HEK293 (cell line): ENCODE results near the gene TBK1.

Experiments used
- BCL11A ChIP-seq: fragments of 450-650 bp; formaldehyde crosslinking; IDR thresholded peaks from 2 replicates; pipeline ENCODE4 v1.5.1; 2016; ENCODE audit warnings: low read depth, missing biosample characterization, missing genetic modification characterization
- BCL11B ChIP-seq: fragments of 450-650 bp; formaldehyde crosslinking; IDR thresholded peaks from 2 replicates; pipeline ENCODE4 v1.5.1; 2016; ENCODE audit warnings: low read depth, missing biosample characterization, missing genetic modification characterization
- GLI4 ChIP-seq: fragments of 450-650 bp; formaldehyde crosslinking; IDR thresholded peaks from 2 replicates; pipeline ENCODE4 v1.5.1; 2016; ENCODE audit warnings: missing biosample characterization, missing genetic modification characterization
- GLIS1 ChIP-seq: fragments of 450-650 bp; formaldehyde crosslinking; IDR thresholded peaks from 2 replicates; pipeline ENCODE4 v1.5.1; 2016; ENCODE audit warnings: missing biosample characterization, missing genetic modification characterization
- REPIN1 ChIP-seq: fragments of 450-650 bp; formaldehyde crosslinking; IDR thresholded peaks from 2 replicates; pipeline ENCODE4 v1.5.1; 2017; ENCODE audit warnings: missing biosample characterization, missing genetic modification characterization, low read depth
- WT1 ChIP-seq: fragments of 450-650 bp; formaldehyde crosslinking; IDR thresholded peaks from 2 replicates; pipeline ENCODE4 v1.5.1; 2016; ENCODE audit warnings: missing biosample characterization, missing genetic modification characterization
- ZBTB11 ChIP-seq: fragments of 450-650 bp; formaldehyde crosslinking; conservative IDR thresholded peaks from 2 replicates; pipeline ENCODE4 v1.5.1; 2016; ENCODE audit warnings: low read depth, missing biosample characterization, missing genetic modification characterization
- ZBTB6 ChIP-seq: fragments of 450-650 bp; formaldehyde crosslinking; IDR thresholded peaks from 2 replicates; pipeline ENCODE4 v1.5.1; 2017; ENCODE audit warnings: missing biosample characterization, missing genetic modification characterization
- ZBTB7A ChIP-seq: fragments of 450-650 bp; formaldehyde crosslinking; IDR thresholded peaks from 2 replicates; pipeline ENCODE4 v1.5.1; 2016; ENCODE audit warnings: low read depth, missing biosample characterization, missing genetic modification characterization
- ZEB2 ChIP-seq: fragments of 450-650 bp; formaldehyde crosslinking; IDR thresholded peaks from 2 replicates; pipeline ENCODE4 v1.5.1; 2016; ENCODE audit warnings: missing biosample characterization, missing genetic modification characterization
- ZFP69B ChIP-seq: fragments of 450-650 bp; formaldehyde crosslinking; IDR thresholded peaks from 2 replicates; pipeline ENCODE4 v1.5.1; 2016; ENCODE audit warnings: missing biosample characterization, missing genetic modification characterization
- ZNF138 ChIP-seq: fragments of 450-650 bp; formaldehyde crosslinking; IDR thresholded peaks from 2 replicates; pipeline ENCODE4 v1.5.1; 2016; ENCODE audit warnings: missing biosample characterization, missing genetic modification characterization, borderline replicate concordance
- ZNF169 ChIP-seq: fragments of 450-650 bp; formaldehyde crosslinking; IDR thresholded peaks from 2 replicates; pipeline ENCODE4 v1.5.1; 2016; ENCODE audit warnings: missing biosample characterization, missing genetic modification characterization
- ZNF202 ChIP-seq: fragments of 450-650 bp; formaldehyde crosslinking; IDR thresholded peaks from 2 replicates; pipeline ENCODE4 v1.5.1; 2016; ENCODE audit warnings: missing biosample characterization, missing genetic modification characterization, borderline replicate concordance
- ZNF23 ChIP-seq: fragments of 450-650 bp; formaldehyde crosslinking; IDR thresholded peaks from 2 replicates; pipeline ENCODE4 v1.5.1; 2016; ENCODE audit warnings: missing biosample characterization, missing genetic modification characterization, borderline replicate concordance
- ZNF24 ChIP-seq: fragments of 450-650 bp; formaldehyde crosslinking; IDR thresholded peaks from 2 replicates; pipeline ENCODE4 v1.5.1; 2016; ENCODE audit warnings: missing biosample characterization, missing genetic modification characterization
- ZNF26 ChIP-seq: fragments of 450-650 bp; formaldehyde crosslinking; IDR thresholded peaks from 2 replicates; pipeline ENCODE4 v1.5.1; 2016; ENCODE audit warnings: missing biosample characterization, missing genetic modification characterization
- ZNF302 ChIP-seq: fragments of 450-650 bp; formaldehyde crosslinking; IDR thresholded peaks from 2 replicates; pipeline ENCODE4 v1.5.1; 2016; ENCODE audit warnings: missing biosample characterization, missing genetic modification characterization, low read depth
- ZNF354C ChIP-seq: fragments of 450-650 bp; formaldehyde crosslinking; IDR thresholded peaks from 2 replicates; pipeline ENCODE4 v1.5.1; 2016; ENCODE audit warnings: missing biosample characterization, missing genetic modification characterization, low read depth, borderline replicate concordance
- ZNF398 ChIP-seq: fragments of 450-650 bp; formaldehyde crosslinking; IDR thresholded peaks from 2 replicates; pipeline ENCODE4 v1.5.1; 2017; ENCODE audit warnings: missing biosample characterization, missing genetic modification characterization
- ZNF449 ChIP-seq: fragments of 450-650 bp; formaldehyde crosslinking; IDR thresholded peaks from 2 replicates; pipeline ENCODE4 v1.5.1; 2017; ENCODE audit warnings: missing biosample characterization, mild to moderate bottlenecking, missing genetic modification characterization, moderate library complexity
- ZNF521 ChIP-seq: fragments of 450-650 bp; formaldehyde crosslinking; IDR thresholded peaks from 2 replicates; pipeline ENCODE4 v1.5.1; 2017; ENCODE audit warnings: missing biosample characterization, mild to moderate bottlenecking, missing genetic modification characterization
- ZNF558 ChIP-seq: fragments of 450-650 bp; formaldehyde crosslinking; IDR thresholded peaks from 2 replicates; pipeline ENCODE4 v1.5.1; 2016; ENCODE audit warnings: missing biosample characterization, missing genetic modification characterization
- ZNF610 ChIP-seq: fragments of 450-650 bp; formaldehyde crosslinking; IDR thresholded peaks from 2 replicates; pipeline ENCODE4 v1.5.1; 2016; ENCODE audit warnings: missing biosample characterization, missing genetic modification characterization, borderline replicate concordance
- ZNF621 ChIP-seq: fragments of 450-650 bp; formaldehyde crosslinking; IDR thresholded peaks from 2 replicates; pipeline ENCODE4 v1.5.1; 2017; ENCODE audit warnings: missing biosample characterization, missing genetic modification characterization
- ZNF664 ChIP-seq: fragments of 450-650 bp; formaldehyde crosslinking; IDR thresholded peaks from 2 replicates; pipeline ENCODE4 v1.5.1; 2016; ENCODE audit warnings: missing biosample characterization, missing genetic modification characterization
- ZNF692 ChIP-seq: fragments of 450-650 bp; formaldehyde crosslinking; IDR thresholded peaks from 2 replicates; pipeline ENCODE4 v1.5.1; 2016; ENCODE audit warnings: missing biosample characterization, missing genetic modification characterization

Gene TBK1

GRCh38 chr12:64451687-64452558 lies at the start of gene TBK1 (continued):
- TF ChIP-seq ZNF398 (tag by site-specific recombination) (peak; percentile 64), ZBTB6 (tag by site-specific recombination) (no peak), ZNF621 (tag by site-specific recombination) (no peak), ZNF302 (tag by site-specific recombination) (no peak), BCL11A (tag by site-specific recombination) (peak; percentile 75; the same call in 1 of the 2 replicates), ZNF138 (no peak), ZNF26 (tag by site-specific recombination) (no peak), ZNF24 (tag by site-specific recombination) (peak; percentile 57; the same call in 1 of the 2 replicates), ZNF692 (tag by site-specific recombination) (no peak; the same call in 1 of the 2 replicates), ZFP69B (tag by site-specific recombination) (0 out of 2 replicates have a peak, but pooled peaks have one; percentile 33), ZNF23 (tag by site-specific recombination) (no peak), REPIN1 (no peak), ZNF354C (tag by site-specific recombination) (no peak), ZNF202 (tag by site-specific recombination) (no peak), ZNF169 (tag by site-specific recombination) (no peak), ZBTB7A (tag by site-specific recombination) (no peak), ZNF449 (tag by site-specific recombination) (no peak), ZNF610 (tag by site-specific recombination) (no peak), ZNF521 (tag by site-specific recombination) (no peak), ZNF558 (no peak), BCL11B (tag by site-specific recombination) (peak; percentile 57; the same call in 1 of the 2 replicates), ZEB2 (tag by site-specific recombination) (peak; percentile 31), ZNF664 (no peak), WT1 (no peak; the same call in 1 of the 2 replicates), ZBTB11 (tag by site-specific recombination) (peak; percentile 9; the same call in 1 of the 2 replicates), GLI4 (0 out of 2 replicates have a peak, but pooled peaks have one; percentile 27), GLIS1 (tag by site-specific recombination) (peak; percentile 39)
